ENCODE data around the gene SMG7.

DNA sequence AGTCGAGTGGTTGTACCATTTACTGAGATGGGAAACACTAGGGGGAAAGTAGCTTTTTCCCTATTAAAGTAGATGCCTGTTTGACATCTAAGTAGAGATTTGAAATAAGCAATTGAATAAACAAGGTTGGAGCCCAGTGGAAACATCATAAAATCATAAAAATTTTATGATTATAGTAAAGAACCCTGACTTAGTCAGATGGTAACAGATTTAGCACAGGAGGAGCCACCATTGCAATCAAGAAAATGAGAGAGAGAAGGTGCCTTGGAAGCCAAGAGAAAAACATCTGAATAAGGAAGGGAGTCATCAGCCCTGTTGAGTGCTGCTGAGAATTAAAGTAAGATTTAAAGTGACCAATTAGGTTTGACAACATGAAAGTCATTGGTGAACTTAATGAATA is 49.8 kb downstream of the SMG7 start:
- TF ChIP-seq EZH2phosphoT487 (IDR thresholded peaks at IDR 0.05; ENCODE audit: borderline replicate concordance, low read length), result no peak
- TF ChIP-seq, protein P1, sequence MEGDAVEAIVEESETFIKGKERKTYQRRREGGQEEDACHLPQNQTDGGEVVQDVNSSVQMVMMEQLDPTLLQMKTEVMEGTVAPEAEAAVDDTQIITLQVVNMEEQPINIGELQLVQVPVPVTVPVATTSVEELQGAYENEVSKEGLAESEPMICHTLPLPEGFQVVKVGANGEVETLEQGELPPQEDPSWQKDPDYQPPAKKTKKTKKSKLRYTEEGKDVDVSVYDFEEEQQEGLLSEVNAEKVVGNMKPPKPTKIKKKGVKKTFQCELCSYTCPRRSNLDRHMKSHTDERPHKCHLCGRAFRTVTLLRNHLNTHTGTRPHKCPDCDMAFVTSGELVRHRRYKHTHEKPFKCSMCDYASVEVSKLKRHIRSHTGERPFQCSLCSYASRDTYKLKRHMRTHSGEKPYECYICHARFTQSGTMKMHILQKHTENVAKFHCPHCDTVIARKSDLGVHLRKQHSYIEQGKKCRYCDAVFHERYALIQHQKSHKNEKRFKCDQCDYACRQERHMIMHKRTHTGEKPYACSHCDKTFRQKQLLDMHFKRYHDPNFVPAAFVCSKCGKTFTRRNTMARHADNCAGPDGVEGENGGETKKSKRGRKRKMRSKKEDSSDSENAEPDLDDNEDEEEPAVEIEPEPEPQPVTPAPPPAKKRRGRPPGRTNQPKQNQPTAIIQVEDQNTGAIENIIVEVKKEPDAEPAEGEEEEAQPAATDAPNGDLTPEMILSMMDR (IDR thresholded peaks at IDR 0.05; ENCODE audit: low read depth, low read length, poor library complexity, severe bottlenecking), result no peak
